K562 (cell line): ENCODE measurements around the gene NDUFB10. TPM values are rescaled to one million over a fixed set of nuclear protein-coding genes. Genes with fewer than 3 reads are reported as not detected.

Experiments used
- AFF4 ChIP-seq: sonication (generic); formaldehyde crosslinking; IDR thresholded peaks from 2 replicates; pipeline ENCODE4 v1.8.0; 2023; ENCODE audit warnings: mild to moderate bottlenecking, missing genetic modification reagents
- ETV5 ChIP-seq: sonication (generic); formaldehyde crosslinking; IDR thresholded peaks from 2 replicates; pipeline ENCODE4 v1.4.0; 2020; ENCODE audit warnings: low read depth, mild to moderate bottlenecking, missing genetic modification reagents
- FOXM1 ChIP-seq, 2 experiments: fragments of 450-650 bp in 1 of 2; sonication (generic) in 1 of 2; formaldehyde crosslinking in 1 of 2; IDR thresholded peaks; 2 replicates each; pipeline versions ENCODE4 v1.6.1 to v1.9.0; 2017 to 2022; ENCODE audit warnings: low read depth in 2 of 2, mild to moderate bottlenecking in 2 of 2, missing genetic modification reagents in 1 of 2, moderate library complexity in 1 of 2
- IRF1 ChIP-seq: sonication (generic); formaldehyde crosslinking; IDR thresholded peaks from 2 replicates; pipeline ENCODE4 v1.8.0; 2022; ENCODE audit warnings: missing genetic modification reagents, mild to moderate bottlenecking, borderline replicate concordance
- PHF8 ChIP-seq: fragments of 200-600 bp; sonication (generic); IDR thresholded peaks from 2 replicates; pipeline ENCODE4 v1.6.1; 2012; ENCODE audit warnings: mixed run types, mild to moderate bottlenecking, inconsistent platforms, low read length, moderate library complexity, borderline replicate concordance
- PTTG1 ChIP-seq: fragments of 450-650 bp; IDR thresholded peaks from 2 replicates; pipeline ENCODE4 v1.6.1; 2016; ENCODE audit warnings: low read depth, mild to moderate bottlenecking, missing genetic modification characterization, missing compliant biosample characterization
- RBM34 ChIP-seq: fragments of 200-400 bp; formaldehyde crosslinking; IDR thresholded peaks from 2 replicates; pipeline ENCODE4 v1.6.1; 2018; ENCODE audit warnings: low read length, borderline replicate concordance; ENCODE audit not compliant: insufficient read depth
- REST ChIP-seq, 2 experiments: fragments of 450-650 bp; formaldehyde crosslinking in 1 of 2; IDR thresholded peaks; 2 replicates each; pipeline versions ENCODE4 v1.4.0 to v1.6.1; 2014 to 2020; ENCODE audit warnings: mild to moderate bottlenecking in 2 of 2, borderline replicate concordance in 1 of 2, low read depth in 1 of 2
- UBTF ChIP-seq, 2 experiments: IDR thresholded peaks; 2 replicates each; pipeline ENCODE4 v1.6.1; 2012; ENCODE audit warnings: improper control_type of control experiment in 2 of 2, low read depth in 2 of 2, low read length in 2 of 2, borderline replicate concordance in 1 of 2
- polyA plus RNA-seq, 8 experiments: library from polyadenylated mRNA; depleted of rRNA in 4 of 8; stranded (reverse) in 5 of 8; unstranded in 3 of 8; fragments of >200 nt; fragmentation: Nextera tagmentation in 2 of 8; fragmentation: Illumina TruSeq in 1 of 8; extraction: Ambion mirVana in 2 of 8; extraction: Trizol in 1 of 8; gene quantifications; 2 replicates each; pipeline versions ENCODE4 v1.2.1 to v1.2.3, GENCODE V29; 2011 to 2014; ENCODE audit warnings: inconsistent platforms in 1 of 8, missing spikeins in 1 of 8
- total RNA-seq, 7 experiments: library from RNA; depleted of rRNA in 6 of 7; stranded (reverse); fragments of >200 nt in 6 of 7; fragmentation: Illumina TruSeq in 2 of 7; extraction: Trizol in 2 of 7; gene quantifications; 2 replicates each; pipeline versions ENCODE4 v1.2.1 to v1.2.3, GENCODE V29; 2011 to 2021; ENCODE audit warnings: low replicate concordance in 1 of 7

Gene NDUFB10
- total and polyA plus RNA-seq, 9 of the 15 experiments (the other 6 are each of a cell fraction or from before 2014, with no cell fraction given), result 69.3 to 527 (median 161) TPM

GRCh38 chr16:2009164-2009711 is 49.9 kb downstream of the NDUFB10 start (continued):
- TF ChIP-seq AFF4 (CRISPR knock-in tag) (no peak), PHF8 (peak; percentile 67; the same call in 1 of the 2 replicates), FOXM1 (IDR thresholded peaks at IDR 0.05; ENCODE audit: low read depth) (no peak), FOXM1 (CRISPR knock-in tag; IDR thresholded peaks at IDR 0.05; ENCODE audit: low read depth) (peak; percentile 52; the same call in 1 of the 2 replicates), UBTF (IDR thresholded peaks at IDR 0.05; ENCODE audit: borderline replicate concordance in 1 of 2, low read depth in 2 of 2, low read length in 2 of 2) (0 out of 4 replicates have a peak, but pooled peaks of 1 of the 2 experiments have one; percentile 32), IRF1 (CRISPR knock-in tag) (0 out of 2 replicates have a peak, but pooled peaks have one; percentile 57), ETV5 (CRISPR knock-in tag) (no peak), RBM34 (no peak), PTTG1 (tag) (no peak), REST (IDR thresholded peaks at IDR 0.05; ENCODE audit: borderline replicate concordance) (no peak), REST (CRISPR knock-in tag; IDR thresholded peaks at IDR 0.05; ENCODE audit: low read depth) (peak; percentile 44; the same call in 1 of the 2 replicates)
